Measurements from ENCODE around the gene ZDHHC11.
"Not testable (repeated sequence)": the region's sequence is repeated elsewhere in the genome, so short reads cannot be mapped to it uniquely, and the experiment has no call there.

DNA sequence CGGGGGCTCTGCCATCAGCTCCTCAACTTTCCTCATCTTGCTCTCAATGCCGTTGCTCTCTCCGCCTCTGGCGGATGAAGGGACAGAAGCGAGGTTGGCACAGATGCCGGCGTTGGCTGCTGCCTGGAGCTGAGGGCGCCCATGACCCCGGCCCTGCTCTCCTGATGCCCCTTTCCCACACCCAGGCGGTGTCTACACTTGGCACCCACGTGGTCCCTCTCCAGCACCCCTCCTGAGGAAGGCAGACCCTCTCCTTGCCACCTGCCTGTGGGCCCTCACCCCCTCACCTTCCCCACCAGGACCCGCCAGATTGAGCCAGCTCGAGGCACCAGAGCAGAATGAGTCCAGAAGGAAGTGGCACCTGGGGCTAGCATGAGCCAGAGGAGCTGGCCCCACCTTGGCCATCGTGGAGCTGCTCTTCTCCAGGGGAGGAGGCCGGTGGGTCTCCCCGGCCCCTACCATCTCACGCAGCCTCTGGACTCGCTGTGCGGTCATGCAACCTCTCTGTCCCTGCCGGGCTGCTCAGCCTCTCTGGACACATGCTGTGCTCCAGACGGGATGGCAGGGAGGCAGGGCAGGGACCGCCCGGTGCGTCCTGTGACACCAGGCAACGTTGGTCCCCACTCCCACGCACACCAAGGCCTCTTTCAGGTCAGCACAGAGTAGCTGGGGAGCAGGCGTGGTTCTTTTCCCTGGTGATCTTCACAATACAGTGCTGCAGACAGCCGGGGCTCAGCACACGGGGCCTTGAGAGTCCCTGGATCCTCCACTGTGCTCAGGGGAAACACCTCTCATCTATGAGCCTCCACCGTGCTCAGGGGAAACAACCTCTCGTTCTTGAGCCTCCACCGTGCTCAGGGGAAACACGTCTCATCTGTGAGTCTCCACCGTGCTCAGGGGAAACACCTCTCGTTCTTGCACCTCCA is 4.8 kb downstream of the ZDHHC11 start:
- TF ChIP-seq, protein P1, sequence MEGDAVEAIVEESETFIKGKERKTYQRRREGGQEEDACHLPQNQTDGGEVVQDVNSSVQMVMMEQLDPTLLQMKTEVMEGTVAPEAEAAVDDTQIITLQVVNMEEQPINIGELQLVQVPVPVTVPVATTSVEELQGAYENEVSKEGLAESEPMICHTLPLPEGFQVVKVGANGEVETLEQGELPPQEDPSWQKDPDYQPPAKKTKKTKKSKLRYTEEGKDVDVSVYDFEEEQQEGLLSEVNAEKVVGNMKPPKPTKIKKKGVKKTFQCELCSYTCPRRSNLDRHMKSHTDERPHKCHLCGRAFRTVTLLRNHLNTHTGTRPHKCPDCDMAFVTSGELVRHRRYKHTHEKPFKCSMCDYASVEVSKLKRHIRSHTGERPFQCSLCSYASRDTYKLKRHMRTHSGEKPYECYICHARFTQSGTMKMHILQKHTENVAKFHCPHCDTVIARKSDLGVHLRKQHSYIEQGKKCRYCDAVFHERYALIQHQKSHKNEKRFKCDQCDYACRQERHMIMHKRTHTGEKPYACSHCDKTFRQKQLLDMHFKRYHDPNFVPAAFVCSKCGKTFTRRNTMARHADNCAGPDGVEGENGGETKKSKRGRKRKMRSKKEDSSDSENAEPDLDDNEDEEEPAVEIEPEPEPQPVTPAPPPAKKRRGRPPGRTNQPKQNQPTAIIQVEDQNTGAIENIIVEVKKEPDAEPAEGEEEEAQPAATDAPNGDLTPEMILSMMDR (IDR thresholded peaks at IDR 0.05; ENCODE audit: insufficient read depth, low read length) = not testable (repeated sequence)
- TF ChIP-seq POLR2AphosphoS5 (IDR thresholded peaks at IDR 0.05; ENCODE audit: low read depth) = not testable (repeated sequence)
